Gastrocnemius medialis (tissue), 4 donors: ENCODE measurements around the gene DRGX.

Experiments
- CTCF ChIP-seq, 5 experiments: fragments of 450-650 bp in 3 of 5; fragments of 200-600 bp in 2 of 5; sonication (generic) in 2 of 5; IDR thresholded peaks in 4 of 5; conservative IDR thresholded peaks in 1 of 5; 1 replicate in 4 of 5; 2 replicates in 1 of 5; pipeline ENCODE4 v1.5.1; 2016 to 2019; ENCODE audit warnings: antibody characterized with exemption in 5 of 5, mild to moderate bottlenecking in 3 of 5, moderate library complexity in 3 of 5
- POLR2A ChIP-seq, 2 donors: fragments of 450-650 bp; IDR thresholded peaks; one replicate each; pipeline ENCODE4 v1.6.1; 2017; ENCODE audit warnings: antibody characterized with exemption in 2 of 2, mild to moderate bottlenecking in 2 of 2, moderate library complexity in 2 of 2

GRCh38 chr10:49353026-49353894 is 42.6 kb downstream of the DRGX start:
- TF ChIP-seq CTCF (IDR thresholded peaks at IDR 0.05 in 4 of 5, conservative IDR thresholded peaks at IDR 0.05 in 1 of 5), result no peak
- no peak for TF ChIP-seq POLR2A (IDR thresholded peaks at IDR 0.05)
